Loucy (cell line): Measurements from ENCODE around the gene ARSA.
A peak's percentile ranks its signal among the peaks of the same experiment; 100 is the strongest.

Experiments
- H2AFZ ChIP-seq: fragments of 200-600 bp; sonication (generic); 2 replicates; pipeline ENCODE4 v1.6.0; 2016; ENCODE audit warnings: antibody characterized with exemption, mild to moderate bottlenecking, low read length, moderate library complexity
- H3F3A ChIP-seq: fragments of 200-600 bp; 2 replicates; pipeline ENCODE4 v1.6.0; 2016; ENCODE audit warnings: antibody characterized with exemption, low read depth, mild to moderate bottlenecking
- H3K27me3 ChIP-seq: fragments of 200-600 bp; sonication (generic); 2 replicates; pipeline ENCODE4 v1.6.1; 2014; ENCODE audit warnings: low read length, mild to moderate bottlenecking; ENCODE audit not compliant: insufficient read depth, poor library complexity, severe bottlenecking
- H3K36me3 ChIP-seq: fragments of 200-600 bp; sonication (generic); 2 replicates; pipeline ENCODE4 v1.6.1; 2016; ENCODE audit warnings: low read length; ENCODE audit not compliant: insufficient read depth
- H3K4me1 ChIP-seq: fragments of 200-600 bp; sonication (generic); 2 replicates; pipeline ENCODE4 v1.5.1; 2014; ENCODE audit warnings: low read length, mild to moderate bottlenecking; ENCODE audit not compliant: insufficient read depth, poor library complexity, severe bottlenecking
- H3K4me2 ChIP-seq: fragments of 200-600 bp; sonication (generic); 2 replicates; pipeline ENCODE4 v1.6.0; 2014; ENCODE audit warnings: antibody characterized with exemption, low read length, low read depth, mild to moderate bottlenecking; ENCODE audit not compliant: poor library complexity, severe bottlenecking
- H3K4me3 ChIP-seq: fragments of 200-600 bp; sonication (generic); 2 replicates; pipeline ENCODE4 v1.5.1; 2014; ENCODE audit warnings: low read length, mild to moderate bottlenecking, mixed read lengths; ENCODE audit not compliant: poor library complexity, severe bottlenecking
- H3K79me2 ChIP-seq: fragments of 200-600 bp; sonication (generic); 2 replicates; pipeline ENCODE4 v1.6.1; 2014; ENCODE audit warnings: low read length; ENCODE audit not compliant: insufficient read depth
- H3K9ac ChIP-seq: fragments of 200-600 bp; sonication (generic); 2 replicates; pipeline ENCODE4 v1.6.0; 2014; ENCODE audit warnings: mild to moderate bottlenecking, low read depth, low read length, moderate library complexity; ENCODE audit not compliant: poor library complexity, severe bottlenecking
- H3K9me2 ChIP-seq: fragments of 200-600 bp; sonication (generic); replicated peaks from 2 replicates; pipeline ENCODE4 v1.6.1; 2016; ENCODE audit warnings: low read depth, low read length, mixed read lengths
- H3K9me3 ChIP-seq: fragments of 200-600 bp; sonication (generic); 2 replicates; pipeline ENCODE4 v1.6.1; 2014; ENCODE audit warnings: mild to moderate bottlenecking, antibody characterized with exemption, low read length, low read depth; ENCODE audit not compliant: insufficient read depth
- H4K20me1 ChIP-seq: fragments of 200-600 bp; sonication (generic); 2 replicates; pipeline ENCODE4 v1.6.0; 2014; ENCODE audit warnings: antibody characterized with exemption, low read length, mild to moderate bottlenecking; ENCODE audit not compliant: insufficient read depth, poor library complexity, severe bottlenecking
- CTCF ChIP-seq: fragments of 200-600 bp; sonication (generic); conservative IDR thresholded peaks from 2 replicates; pipeline ENCODE4 v1.5.1; 2014; ENCODE audit warnings: mild to moderate bottlenecking, antibody characterized with exemption, low read length
- EZH2phosphoT487 ChIP-seq: fragments of 200-600 bp; IDR thresholded peaks from 2 replicates; pipeline ENCODE4 v1.6.1; 2018; ENCODE audit warnings: antibody characterized with exemption, mild to moderate bottlenecking, moderate library complexity, borderline replicate concordance

ARSA gene

GRCh38 chr22:50675553-50676179, 47.7 kb upstream of the ARSA start:
- peaks cover 6% of the 10 kb centered on the region; the same call in 1 of the 2 replicates for H3F3A ChIP-seq
- no peak for TF ChIP-seq CTCF
- TF ChIP-seq EZH2phosphoT487 = no peak
- peaks cover 39% of the 10 kb centered on the region for H4K20me1 ChIP-seq
- no peak overlapping the region for H2AFZ ChIP-seq
- no peaks in the 10 kb centered on the region for H3K27me3 ChIP-seq
- H3K4me3 ChIP-seq = peak overlapping the region; percentile 77
- no peaks in the 10 kb centered on the region for H3K9me2 ChIP-seq
- peaks cover 30% of the 10 kb centered on the region; the same call in 1 of the 2 replicates for H3K36me3 ChIP-seq
- H3K9me3 ChIP-seq = no peaks in the 10 kb centered on the region
- peak overlapping the region; percentile 69 for H3K4me2 ChIP-seq
- peaks cover 40% of the 10 kb centered on the region for H3K4me1 ChIP-seq
- peak overlapping the region; percentile 66 for H3K9ac ChIP-seq
- H3K79me2 ChIP-seq = peaks cover 54% of the 10 kb centered on the region

- H3K4me3 ChIP-seq = peak overlapping the region; percentile 77
- H3K9ac ChIP-seq = peak overlapping the region; percentile 66
- H3K9me2 ChIP-seq = no peaks in the 10 kb centered on the region
- H2AFZ ChIP-seq = no peak overlapping the region
- peaks cover 30% of the 10 kb centered on the region; the same call in 1 of the 2 replicates for H3K36me3 ChIP-seq
- H3K4me2 ChIP-seq = peak overlapping the region; percentile 69
- H3K27me3 ChIP-seq = no peaks in the 10 kb centered on the region
- H3K9me3 ChIP-seq = no peaks in the 10 kb centered on the region
- TF ChIP-seq CTCF (no peak), EZH2phosphoT487 (no peak)
- H3K79me2 ChIP-seq = peaks cover 54% of the 10 kb centered on the region
- H3K4me1 ChIP-seq = peaks cover 43% of the 10 kb centered on the region
- H3F3A ChIP-seq = peaks cover 6% of the 10 kb centered on the region; the same call in 1 of the 2 replicates
- H4K20me1 ChIP-seq = peaks cover 39% of the 10 kb centered on the region
Observed at GRCh38 chr22:50674606-50675552, 46.9 kb upstream of the ARSA start.

GRCh38 chr22:50674130-50674500, 46.2 kb upstream of the ARSA start:
- Histone ChIP-seq H3K9me3 (no peaks in the 10 kb centered on the region), H3K4me3 (peak overlapping the region; percentile 75), H4K20me1 (peaks cover 37% of the 10 kb centered on the region), H3K4me1 (peaks cover 43% of the 10 kb centered on the region), H3K4me2 (no peak overlapping the region), H3K36me3 (peaks cover 26% of the 10 kb centered on the region; the same call in 1 of the 2 replicates), H3K27me3 (no peaks in the 10 kb centered on the region), H3K9me2 (no peaks in the 10 kb centered on the region), H3K79me2 (peaks cover 50% of the 10 kb centered on the region), H3F3A (peaks cover 6% of the 10 kb centered on the region; the same call in 1 of the 2 replicates), H2AFZ (no peak overlapping the region), H3K9ac (peak overlapping the region; percentile 81)
- TF ChIP-seq EZH2phosphoT487 (no peak), CTCF (no peak)
